ENCODE measurements around the gene SLC6A2. TPM values are rescaled to one million over a fixed set of nuclear protein-coding genes. Genes with fewer than 3 reads are reported as not detected.
A peak's percentile ranks its signal among the peaks of the same experiment; 100 is the strongest.

The SLC6A2 gene
- total RNA-seq, 2 donors from 2014 or later = not detected

GRCh38 chr16:55700961-55701360 is 45.2 kb downstream of the SLC6A2 start:
- DNase-seq (no peak), ATAC-seq (no peak)
- intact Hi-C loops (cut with DNase I) = loop anchor here (5.0 kb wide), 2 partner anchors 159 to 234 kb away; no protein-coding TSS in a partner anchor

DNA sequence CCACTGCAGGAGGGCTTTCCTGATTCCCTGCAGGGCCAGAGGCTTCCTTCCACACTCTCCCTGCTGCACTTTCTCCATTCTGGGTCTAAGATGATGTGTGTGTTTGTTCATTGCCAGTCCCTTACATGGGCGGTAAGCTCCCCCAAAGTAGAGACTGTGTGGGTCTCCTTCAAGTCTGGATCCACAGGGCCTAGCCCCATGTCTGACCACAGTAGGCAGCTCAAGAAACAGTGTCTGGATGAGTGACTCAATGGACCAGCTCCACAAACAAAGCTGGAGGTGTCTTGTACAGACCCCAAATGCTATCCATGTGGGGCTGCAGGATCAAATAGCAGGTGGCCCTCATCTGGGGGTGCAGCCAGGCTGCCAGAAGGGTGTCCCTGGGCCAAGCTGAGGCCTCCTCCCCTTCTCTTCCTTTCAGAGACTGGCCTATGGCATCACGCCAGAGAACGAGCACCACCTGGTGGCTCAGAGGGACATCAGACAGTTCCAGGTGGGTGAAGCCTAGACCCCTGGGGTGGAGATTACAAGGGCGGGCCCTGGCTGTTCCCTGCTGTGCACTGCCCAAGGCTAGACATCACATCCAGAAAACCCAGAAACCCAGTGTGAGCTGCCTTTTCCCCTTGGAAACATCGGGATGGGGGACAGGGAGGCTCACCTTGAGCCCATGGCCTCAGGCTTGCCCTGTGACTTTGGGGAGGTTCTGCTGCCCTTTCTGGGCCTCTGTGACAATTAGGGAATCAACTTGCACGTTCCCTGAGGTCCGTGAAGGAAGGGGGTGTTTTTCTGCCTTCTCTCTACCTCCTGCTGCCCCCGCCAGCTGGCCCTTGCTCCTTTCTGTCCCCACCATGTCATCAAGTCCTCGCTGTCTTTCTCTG is 45.9 kb downstream of the SLC6A2 start:
- ATAC-seq = peak; percentile 53 to 73
- intact Hi-C loops (cut with DNase I) = loop anchor here (5.0 kb wide), 2 partner anchors 159 to 234 kb away; no protein-coding TSS in a partner anchor
- DNase-seq = peak; percentile 61

GRCh38 chr16:55703003-55704001 is 47.5 kb downstream of the SLC6A2 start:
- intact Hi-C loops (cut with DNase I) = loop anchor here (1.0 to 5.0 kb wide), 3 partner anchors 161 to 238 kb away; no protein-coding TSS in a partner anchor
- no peak for ATAC-seq
- no peak for DNase-seq

- DNase-seq = no peak
- intact Hi-C loops (cut with DNase I) = no loop called here
- ATAC-seq = no peak
Observed at GRCh38 chr16:55706739-55707384, 51.1 kb downstream of the SLC6A2 start.

- ATAC-seq (no peak), DNase-seq (no peak)
- intact Hi-C loops (cut with DNase I) = no loop called here
Observed at GRCh38 chr16:55709801-55710200, 54.0 kb downstream of the SLC6A2 start.

- intact Hi-C loops (cut with DNase I) = no loop called here
- DNase-seq (no peak), ATAC-seq (no peak)
Observed at GRCh38 chr16:55710466-55710865, 54.7 kb downstream of the SLC6A2 start.

DNA sequence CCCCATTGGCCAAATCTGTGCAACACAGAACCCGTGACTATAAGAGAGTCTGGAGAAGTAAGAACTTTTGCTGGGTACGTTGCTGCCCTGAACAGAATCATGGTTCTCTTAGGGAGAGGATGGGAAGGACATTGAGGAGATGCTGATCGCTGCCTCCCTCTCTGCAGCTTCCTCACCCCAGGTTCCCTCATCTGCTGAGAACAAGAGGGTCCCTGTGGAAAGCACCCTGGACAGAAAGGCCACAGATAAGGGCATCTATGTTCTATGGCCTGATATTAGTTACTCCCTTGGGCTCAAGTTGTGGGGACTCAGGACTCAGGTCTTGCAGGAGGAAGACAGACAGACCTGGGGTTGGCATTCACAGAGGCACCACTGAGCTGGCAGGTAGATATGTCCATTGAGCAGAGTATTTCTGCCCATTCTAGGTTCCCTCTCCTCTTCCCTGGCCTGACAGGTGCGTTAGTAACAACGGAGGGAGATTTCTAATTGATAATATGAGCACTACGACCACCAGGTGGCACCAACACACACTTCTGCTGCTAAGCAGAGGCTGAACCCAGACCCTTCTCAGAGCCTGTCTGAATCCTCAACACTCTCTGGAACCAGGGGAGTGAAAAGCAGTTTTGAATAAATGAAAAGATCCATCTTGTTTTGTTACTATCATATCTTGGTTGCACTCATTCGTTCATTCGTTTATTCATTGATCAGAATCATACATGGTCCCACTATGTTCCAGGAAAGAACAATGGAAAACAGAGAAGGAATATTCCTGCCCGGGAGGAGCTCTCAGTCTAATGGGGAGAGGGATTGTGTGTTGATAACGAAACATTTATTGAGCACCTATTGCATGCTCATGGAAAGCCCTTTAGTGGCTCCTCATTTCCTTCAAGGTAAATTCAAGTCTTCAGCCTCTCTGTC is 56.4 kb downstream of the SLC6A2 start:
- intact Hi-C loops (cut with DNase I) = loop anchor here (1.0 to 2.0 kb wide), 2 partner anchors 131 to 133 kb away; no protein-coding TSS in a partner anchor
- peak; percentile 50 to 72 for ATAC-seq
- DNase-seq = peak; percentile 77

- ATAC-seq (no peak), DNase-seq (no peak)
- intact Hi-C loops (cut with DNase I) = loop anchor here in 1 of 2 donors (2.0 kb wide), 1 partner anchor 132 kb away; no protein-coding TSS in a partner anchor
Observed at GRCh38 chr16:55713103-55713502, 57.3 kb downstream of the SLC6A2 start.

DNA sequence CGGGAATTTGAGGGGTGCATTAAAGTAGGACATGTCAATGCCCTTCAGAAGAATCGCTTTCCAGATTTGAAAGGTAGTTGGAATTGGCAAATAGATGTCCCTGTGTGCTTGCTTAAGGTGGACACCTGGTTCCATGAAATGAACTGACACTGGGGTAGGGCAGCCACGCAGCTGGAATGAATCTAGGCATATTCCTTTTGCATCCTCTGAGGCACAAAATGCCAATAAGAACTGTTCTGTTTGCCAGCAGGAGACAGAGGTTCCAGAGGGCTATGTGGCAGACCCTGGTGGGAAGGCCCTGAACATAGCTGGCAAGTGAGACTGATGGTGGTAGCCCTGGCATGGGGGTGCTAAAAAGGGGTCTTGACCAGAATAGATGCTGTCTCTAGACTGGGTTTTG is 61.5 kb downstream of the SLC6A2 start:
- intact Hi-C loops (cut with DNase I) = no loop called here
- no peak for DNase-seq

GRCh38 chr16:55725055-55725777 is 69.4 kb downstream of the SLC6A2 start:
- ATAC-seq (no peak), DNase-seq (no peak)
- intact Hi-C loops (cut with DNase I) = no loop called here

More for the DNA sequence above, 61.5 kb downstream of the SLC6A2 start:
- ATAC-seq = no peak

- DNase-seq (no peak), ATAC-seq (no peak)
- intact Hi-C loops (cut with DNase I) = no loop called here
Observed at GRCh38 chr16:55728797-55729196, 73.0 kb downstream of the SLC6A2 start.

DNA sequence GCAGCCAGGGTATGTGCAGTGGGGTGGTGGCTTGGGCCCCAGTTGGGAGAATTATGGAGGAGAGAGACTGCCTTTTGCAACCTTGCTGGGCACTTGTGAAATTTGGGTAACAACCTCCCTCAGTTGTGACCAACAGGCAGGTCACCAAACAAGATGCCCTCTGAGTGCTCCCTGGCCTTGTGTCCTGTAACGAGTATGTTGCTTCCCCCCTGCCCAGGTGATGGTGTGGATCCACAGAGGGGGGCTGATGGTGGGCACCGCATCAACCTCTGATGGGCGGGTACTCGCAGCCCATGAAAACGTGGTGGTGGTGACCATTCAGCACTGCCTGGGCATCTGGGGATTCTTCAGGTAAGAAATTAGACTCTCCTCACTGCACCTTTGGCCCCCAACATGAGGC is 74.3 kb downstream of the SLC6A2 start:
- intact Hi-C loops (cut with DNase I) = no loop called here

DNA sequence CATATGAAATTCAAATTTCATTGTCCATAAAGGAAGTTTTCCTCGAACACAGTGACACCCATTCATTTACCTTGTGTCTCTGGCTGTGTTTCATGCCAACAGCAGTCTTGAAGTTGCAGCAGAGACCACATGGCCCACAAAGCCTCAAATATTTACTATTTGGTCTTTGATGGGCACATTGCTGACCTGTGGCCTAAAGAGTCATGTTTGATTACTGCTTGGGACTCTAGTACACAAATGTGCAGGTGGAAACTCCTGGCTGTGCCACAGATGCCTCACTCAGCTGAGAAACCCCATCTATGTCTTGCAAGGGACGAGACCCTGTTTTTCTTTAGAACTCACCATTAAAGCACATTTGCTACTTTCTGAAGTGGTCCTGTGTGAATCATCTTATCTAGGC is 76.7 kb downstream of the SLC6A2 start:
- intact Hi-C loops (cut with DNase I) = no loop called here
- no peak for DNase-seq
- ATAC-seq = no peak

More for the DNA sequence above, 74.3 kb downstream of the SLC6A2 start:
- ATAC-seq (no peak), DNase-seq (no peak)

DNA sequence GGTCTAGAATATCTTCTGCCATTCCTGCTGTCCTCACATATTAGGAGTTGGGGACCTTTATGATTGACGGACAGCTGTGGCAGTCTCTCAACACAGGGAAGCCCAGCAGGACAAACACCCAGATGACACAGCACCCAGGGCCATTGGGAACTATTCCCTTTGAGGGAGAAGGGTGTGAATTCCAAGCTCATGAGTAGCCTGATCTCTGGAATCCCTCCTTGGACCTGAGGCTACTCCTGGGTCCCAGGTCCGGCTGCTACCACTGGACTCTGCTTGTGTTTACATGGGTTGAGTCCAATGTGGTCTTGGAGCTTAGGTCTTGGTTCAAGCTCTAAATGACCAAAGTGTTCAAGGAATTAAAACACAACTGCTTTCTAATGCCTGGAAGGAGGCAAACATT is 78.9 kb downstream of the SLC6A2 start:
- DNase-seq (no peak), ATAC-seq (no peak)
- intact Hi-C loops (cut with DNase I) = no loop called here

- ATAC-seq (no peak), DNase-seq (no peak)
- intact Hi-C loops (cut with DNase I) = no loop called here
Observed at GRCh38 chr16:55735120-55735781, 79.5 kb downstream of the SLC6A2 start.

DNA sequence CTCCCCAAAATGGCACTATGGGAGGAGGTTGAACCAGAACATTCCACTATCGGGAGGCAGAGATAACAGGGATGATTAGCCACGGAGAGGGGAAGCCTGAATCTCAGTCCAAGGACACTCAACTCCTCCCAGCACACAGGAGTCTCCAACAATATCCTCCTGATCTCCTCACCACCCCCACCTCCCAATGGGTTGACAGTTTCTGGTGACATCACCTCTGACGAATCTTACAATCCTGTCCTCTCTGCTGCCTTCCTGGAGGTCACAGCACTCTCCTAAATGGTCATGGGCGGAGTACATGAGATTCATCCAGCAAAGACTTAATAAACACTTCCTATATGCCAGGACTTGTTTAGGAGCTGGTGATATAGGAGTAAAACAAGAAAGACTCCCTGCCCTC is 80.9 kb downstream of the SLC6A2 start:
- DNase-seq = no peak
- no peak for ATAC-seq
- intact Hi-C loops (cut with DNase I) = no loop called here

- ATAC-seq = no peak
- intact Hi-C loops (cut with DNase I) = no loop called here
- DNase-seq = no peak
Observed at GRCh38 chr16:55737318-55737717, 81.5 kb downstream of the SLC6A2 start.
